Natural killer cell treated with Interleukin-12 subunit alpha and Interleukin-12 subunit beta and Interleukin-15 and Interleukin-18, amount 100 ng/mL, for 72 hours (primary cell): Measurements from ENCODE around the gene PPIL3. TPM values are rescaled to one million over a fixed set of nuclear protein-coding genes. Genes with fewer than 3 reads are reported as not detected.

Experiments used
- ATAC-seq, 2 donors: fragments of 150-1000 bp; cut with Tn5 transposase in 1 of 2; sonication (Bioruptor Pico), chemical (Tn5 transposase) in 1 of 2; 2 replicates each; pipeline ENCODE4 v1.10.0; 2021
- DNase-seq: peaks from one replicate; pipeline ENCODE4 v3.0.0; 2022; ENCODE audit warnings: low spot score
- H3K27ac Mint-ChIP-seq, 2 donors: 1 replicate in 1 of 2; 2 replicates in 1 of 2; pipeline ENCODE4 v1.8.0; 2022; ENCODE audit warnings: mixed read lengths in 2 of 2, mild to moderate bottlenecking in 1 of 2, moderate library complexity in 1 of 2
- H3K27me3 Mint-ChIP-seq, 2 donors: 1 replicate in 1 of 2; 2 replicates in 1 of 2; pipeline ENCODE4 v1.8.0; 2022; ENCODE audit warnings: mixed read lengths in 2 of 2
- H3K36me3 Mint-ChIP-seq: one replicate; pipeline ENCODE4 v1.8.0; 2022; ENCODE audit warnings: mixed read lengths
- H3K4me1 Mint-ChIP-seq, 2 donors: 1 replicate in 1 of 2; 2 replicates in 1 of 2; pipeline ENCODE4 v1.8.0; 2022; ENCODE audit warnings: low read depth in 2 of 2, mixed read lengths in 2 of 2, mild to moderate bottlenecking in 1 of 2
- H3K4me3 Mint-ChIP-seq: one replicate; pipeline ENCODE4 v1.8.0; 2022; ENCODE audit warnings: mixed read lengths
- H3K9me3 Mint-ChIP-seq: 2 replicates; pipeline ENCODE4 v1.8.0; 2022; ENCODE audit warnings: mixed read lengths
- total RNA-seq, 2 donors: library from RNA; stranded (reverse); gene quantifications; one replicate each; pipeline ENCODE4 v1.2.3, GENCODE V29; 2022

Gene PPIL3
- total RNA-seq, 2 donors from 2014 or later: 21.8 to 35.0 TPM

GRCh38 chr2:200847939-200848338 is 40.9 kb downstream of the PPIL3 start:
- peaks cover 0 to 9% of the 10 kb centered on the region in 2 donors for H3K4me1 Mint-ChIP-seq
- no peaks in the 10 kb centered on the region for H3K27me3 Mint-ChIP-seq
- ATAC-seq: no peak
- DNase-seq: no peak
- H3K36me3 Mint-ChIP-seq: peaks cover 23% of the 10 kb centered on the region
- H3K4me3 Mint-ChIP-seq: no peak overlapping the region
- no peaks in the 10 kb centered on the region for H3K9me3 Mint-ChIP-seq
- no peak overlapping the region for H3K27ac Mint-ChIP-seq

GRCh38 chr2:200847269-200847668 is 41.6 kb downstream of the PPIL3 start:
- no peak for ATAC-seq
- no peaks in the 10 kb centered on the region for H3K9me3 Mint-ChIP-seq
- H3K27ac Mint-ChIP-seq: no peak overlapping the region
- H3K36me3 Mint-ChIP-seq: peaks cover 16% of the 10 kb centered on the region
- no peaks in the 10 kb centered on the region for H3K27me3 Mint-ChIP-seq
- no peak overlapping the region for H3K4me3 Mint-ChIP-seq
- DNase-seq: no peak
- H3K4me1 Mint-ChIP-seq: peaks cover 0 to 5% of the 10 kb centered on the region in 2 donors

- H3K9me3 Mint-ChIP-seq: no peaks in the 10 kb centered on the region
- H3K27me3 Mint-ChIP-seq: no peaks in the 10 kb centered on the region
- H3K4me1 Mint-ChIP-seq: peaks cover 0 to 4% of the 10 kb centered on the region in 2 donors
- H3K4me3 Mint-ChIP-seq: no peak overlapping the region
- H3K36me3 Mint-ChIP-seq: peaks cover 5% of the 10 kb centered on the region
- DNase-seq: no peak
- H3K27ac Mint-ChIP-seq: no peak overlapping the region
- ATAC-seq: peak in 1 of 2 donors; percentile 21
These were observed 43.1 kb downstream of the PPIL3 start for GRCh38 chr2:200845669-200846325.

- H3K27me3 Mint-ChIP-seq: no peaks in the 10 kb centered on the region
- ATAC-seq (peak in 1 of 2 donors; percentile 52), DNase-seq (no peak)
- H3K27ac Mint-ChIP-seq: no peak overlapping the region
- H3K9me3 Mint-ChIP-seq: no peaks in the 10 kb centered on the region
- H3K4me3 Mint-ChIP-seq: no peak overlapping the region
- no peaks in the 10 kb centered on the region for H3K36me3 Mint-ChIP-seq
- H3K4me1 Mint-ChIP-seq: peaks cover 0 to 4% of the 10 kb centered on the region in 2 donors
These were observed 43.7 kb downstream of the PPIL3 start for GRCh38 chr2:200845194-200845593.

- DNase-seq: no peak
- no peaks in the 10 kb centered on the region for H3K36me3 Mint-ChIP-seq
- no peak overlapping the region for H3K27ac Mint-ChIP-seq
- H3K9me3 Mint-ChIP-seq: no peaks in the 10 kb centered on the region
- peaks cover 0 to 3% of the 10 kb centered on the region in 2 donors for H3K4me1 Mint-ChIP-seq
- H3K27me3 Mint-ChIP-seq: no peaks in the 10 kb centered on the region
- peak; percentile 36 to 53 for ATAC-seq
- no peak overlapping the region for H3K4me3 Mint-ChIP-seq
These were observed 44.6 kb downstream of the PPIL3 start for GRCh38 chr2:200843993-200844948.

- H3K27ac Mint-ChIP-seq: no peak overlapping the region
- ATAC-seq: no peak
These were observed 49.4 kb downstream of the PPIL3 start for GRCh38 chr2:200839513-200839912.

GRCh38 chr2:200834701-200835100 is 54.2 kb downstream of the PPIL3 start:
- no peaks in the 10 kb centered on the region for H3K4me1 Mint-ChIP-seq
- no peak overlapping the region for H3K4me3 Mint-ChIP-seq
- H3K27ac Mint-ChIP-seq: no peak overlapping the region
- no peak for ATAC-seq
- DNase-seq: no peak
- no peaks in the 10 kb centered on the region for H3K27me3 Mint-ChIP-seq
- no peaks in the 10 kb centered on the region for H3K36me3 Mint-ChIP-seq
- no peaks in the 10 kb centered on the region for H3K9me3 Mint-ChIP-seq

More at GRCh38 chr2:200839513-200839912, 49.4 kb downstream of the PPIL3 start:
- no peaks in the 10 kb centered on the region for H3K4me1 Mint-ChIP-seq
- no peak overlapping the region for H3K4me3 Mint-ChIP-seq
- no peaks in the 10 kb centered on the region for H3K27me3 Mint-ChIP-seq
- no peaks in the 10 kb centered on the region for H3K9me3 Mint-ChIP-seq
- no peak for DNase-seq
- H3K36me3 Mint-ChIP-seq: no peaks in the 10 kb centered on the region

- DNase-seq (no peak), ATAC-seq (no peak)
- no peaks in the 10 kb centered on the region for H3K36me3 Mint-ChIP-seq
- peak overlapping the region; percentile 15 to 40 for H3K27ac Mint-ChIP-seq
- no peaks in the 10 kb centered on the region for H3K9me3 Mint-ChIP-seq
- H3K27me3 Mint-ChIP-seq: no peaks in the 10 kb centered on the region
- H3K4me3 Mint-ChIP-seq: no peak overlapping the region
- H3K4me1 Mint-ChIP-seq: peaks cover 5 to 7% of the 10 kb centered on the region in 2 donors
These were observed 59.6 kb downstream of the PPIL3 start for GRCh38 chr2:200829258-200829655.

GRCh38 chr2:200828572-200829257 is 60.2 kb downstream of the PPIL3 start:
- Mint-ChIP-seq H3K27me3 (no peaks in the 10 kb centered on the region), H3K27ac (peak overlapping the region; percentile 15 to 40)

GRCh38 chr2:200828104-200828503 is 60.8 kb downstream of the PPIL3 start:
- Mint-ChIP-seq H3K4me3 (no peak overlapping the region), H3K4me1 (peaks cover 5 to 7% of the 10 kb centered on the region in 2 donors), H3K27me3 (no peaks in the 10 kb centered on the region), H3K36me3 (no peaks in the 10 kb centered on the region), H3K9me3 (no peaks in the 10 kb centered on the region), H3K27ac (no peak overlapping the region)
- ATAC-seq: no peak
- no peak for DNase-seq

More at GRCh38 chr2:200828572-200829257, 60.2 kb downstream of the PPIL3 start:
- no peak overlapping the region for H3K4me3 Mint-ChIP-seq
- DNase-seq: no peak
- no peak for ATAC-seq
- H3K36me3 Mint-ChIP-seq: no peaks in the 10 kb centered on the region
- peaks cover 5 to 7% of the 10 kb centered on the region in 2 donors for H3K4me1 Mint-ChIP-seq
- H3K9me3 Mint-ChIP-seq: no peaks in the 10 kb centered on the region

- Mint-ChIP-seq H3K4me1 (peaks cover 16 to 19% of the 10 kb centered on the region in 2 donors), H3K27ac (no peak overlapping the region), H3K36me3 (peaks cover 34% of the 10 kb centered on the region), H3K9me3 (no peaks in the 10 kb centered on the region), H3K4me3 (no peak overlapping the region), H3K27me3 (no peaks in the 10 kb centered on the region)
- no peak for DNase-seq
- ATAC-seq: no peak
These were observed 67.1 kb downstream of the PPIL3 start for GRCh38 chr2:200821686-200822245.
